Measurements from ENCODE around the gene DOCK10.

DNA sequence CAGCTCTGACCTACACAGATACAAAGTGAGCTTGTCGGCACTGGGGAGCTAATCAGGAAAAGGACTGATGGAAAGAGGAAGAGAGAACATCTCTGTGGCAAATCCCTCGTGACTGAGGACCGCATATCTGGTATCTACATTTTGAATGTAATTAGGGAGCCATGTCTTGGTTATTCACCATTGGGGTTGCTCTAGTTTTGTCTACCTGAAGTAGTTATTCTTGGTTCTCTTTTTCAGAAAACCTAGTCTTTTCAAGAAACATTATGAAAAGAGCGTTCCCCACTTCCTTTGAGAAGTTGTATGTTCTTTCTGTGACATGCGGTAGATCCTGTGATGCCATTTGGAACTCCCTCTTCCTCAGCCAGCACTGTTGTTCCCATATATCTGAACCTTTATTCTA, 104.4 kb downstream of the DOCK10 start:
- TF ChIP-seq EP300 (IDR thresholded peaks at IDR 0.05; ENCODE audit: borderline replicate concordance) (no peak), TAF1 (IDR thresholded peaks at IDR 0.05; ENCODE audit: low read depth) (no peak), CEBPB (IDR thresholded peaks at IDR 0.05) (no peak), REST (IDR thresholded peaks at IDR 0.05; ENCODE audit: low read depth) (no peak), ZBTB7A (IDR thresholded peaks at IDR 0.05; ENCODE audit: low read depth) (no peak), RAD21 (IDR thresholded peaks at IDR 0.05; ENCODE audit: low read depth) (no peak)
- TF ChIP-seq, protein P1, sequence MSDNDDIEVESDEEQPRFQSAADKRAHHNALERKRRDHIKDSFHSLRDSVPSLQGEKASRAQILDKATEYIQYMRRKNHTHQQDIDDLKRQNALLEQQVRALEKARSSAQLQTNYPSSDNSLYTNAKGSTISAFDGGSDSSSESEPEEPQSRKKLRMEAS (IDR thresholded peaks at IDR 0.05) = no peak

All from Ishikawa (cell line).